ENCODE measurements around the gene LSS. TPM values are rescaled to one million over a fixed set of nuclear protein-coding genes. Genes with fewer than 3 reads are reported as not detected.

LSS gene
- polyA plus RNA-seq, 3 donors: 30.3 to 41.8 (median 34.3) TPM

DNA sequence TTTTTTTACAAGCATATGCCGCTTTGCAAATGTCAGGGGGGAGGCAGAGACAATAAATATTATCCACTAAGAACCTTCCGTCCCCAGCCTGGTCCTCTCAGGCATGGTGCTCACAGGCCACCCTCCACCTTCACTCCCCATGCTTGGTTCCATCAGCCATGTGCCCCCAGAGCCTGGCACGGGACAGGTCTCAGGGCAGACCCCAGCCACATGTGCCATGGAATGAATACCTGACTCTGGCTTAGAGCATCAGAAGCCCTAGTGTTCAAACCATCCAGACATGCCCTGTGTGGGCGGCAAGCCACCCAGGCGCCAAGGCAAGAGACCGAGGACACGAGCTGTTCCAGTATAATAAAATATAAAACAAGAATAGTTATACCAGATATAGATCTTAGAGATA lies 5.4 kb downstream of the LSS start:
- DNase-seq (ENCODE audit: extremely low read depth in 1 of 11, low read depth in 9 of 11, low spot score in 4 of 11): no peak

DNA sequence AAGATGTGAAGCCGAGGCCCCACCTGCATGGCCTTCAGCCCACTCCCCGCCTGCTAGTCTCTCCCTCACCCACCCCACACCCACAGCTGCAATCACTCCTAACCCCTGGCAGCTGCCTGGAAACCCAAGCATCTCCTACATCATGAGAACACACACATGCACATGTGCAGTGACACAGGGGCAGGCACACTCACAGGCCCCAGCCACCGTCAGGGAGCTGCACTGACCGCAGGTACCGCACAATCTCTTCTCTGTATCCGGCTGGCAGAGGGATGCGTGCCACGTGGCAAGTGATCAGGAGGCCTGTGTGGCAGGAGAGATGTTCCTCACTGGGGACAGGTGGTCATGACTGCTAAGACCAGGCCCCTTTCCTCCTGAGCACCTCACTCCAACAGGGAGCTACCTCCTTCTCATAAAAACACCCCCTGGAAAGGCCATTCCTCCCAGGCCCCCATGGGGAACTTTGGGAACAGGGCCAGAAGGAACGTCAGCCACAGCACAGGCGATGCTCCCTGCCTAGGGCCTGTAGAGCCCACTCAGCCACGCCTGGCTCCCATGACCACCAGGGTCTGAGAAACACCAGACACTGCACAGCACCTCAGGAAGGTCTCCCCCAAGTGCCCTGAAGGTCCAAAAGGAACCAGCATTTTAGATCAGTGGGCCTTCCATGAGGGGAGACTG lies 6.0 kb downstream of the LSS start:
- DNase-seq (ENCODE audit: extremely low read depth in 1 of 11, low read depth in 9 of 11, low spot score in 4 of 11): no peak

DNA sequence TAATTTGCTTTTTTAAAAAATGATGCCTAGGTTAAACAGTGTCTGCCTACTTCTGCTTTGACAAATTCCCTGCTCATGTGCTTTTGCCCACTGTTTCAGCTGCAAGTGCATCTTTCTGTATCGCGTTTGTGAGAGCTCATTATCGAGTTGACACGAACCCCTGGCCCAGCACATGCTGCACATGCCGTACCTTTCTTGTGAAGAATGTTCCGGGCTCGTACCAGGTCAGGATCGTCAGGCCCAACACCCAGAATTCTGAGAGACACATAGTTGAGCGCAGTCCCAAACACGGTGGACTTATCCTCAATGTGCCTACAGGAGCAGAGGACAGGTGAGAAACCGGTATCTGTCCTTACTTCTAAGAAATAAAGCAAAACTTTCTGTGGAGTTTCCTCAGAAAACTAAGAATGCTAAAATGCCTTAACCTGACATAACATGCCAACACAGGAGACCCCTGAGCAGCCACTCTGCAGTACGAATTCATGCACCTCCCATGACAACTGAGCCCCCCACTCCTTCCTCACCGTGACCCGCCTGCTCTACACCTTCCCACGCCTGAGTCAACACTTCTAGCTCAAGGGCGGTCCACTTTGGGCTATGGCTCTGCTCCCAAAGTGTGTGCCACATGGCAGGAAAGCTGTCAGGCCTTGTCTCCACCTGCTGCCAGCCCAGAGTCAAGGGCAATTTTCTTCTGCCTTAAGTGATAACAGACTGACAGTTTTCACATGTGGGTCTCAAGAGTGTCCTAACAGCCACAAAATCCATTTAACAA lies 6.7 kb downstream of the LSS start:
- DNase-seq (ENCODE audit: extremely low read depth in 1 of 11, low read depth in 9 of 11, low spot score in 4 of 11): no peak

DNA sequence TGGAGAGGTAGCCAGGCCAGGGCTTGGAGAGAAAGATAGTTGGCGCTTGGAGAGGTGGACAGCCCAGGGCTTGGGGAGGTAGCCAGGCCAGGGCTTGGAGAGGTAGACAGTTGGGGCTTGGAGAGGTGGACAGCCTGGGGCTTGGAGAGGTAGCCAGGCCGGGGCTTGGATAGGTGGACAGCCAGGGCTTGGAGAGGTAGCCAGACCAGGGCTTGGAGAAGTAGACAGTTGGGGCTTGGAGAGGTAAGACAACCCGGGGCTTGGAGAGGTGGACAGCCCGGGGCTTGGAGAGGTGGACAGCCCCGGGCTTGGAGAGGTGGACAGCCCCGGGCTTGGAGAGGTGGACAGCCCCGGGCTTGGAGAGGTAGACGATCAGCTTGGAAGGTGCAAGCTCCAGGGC lies 7.7 kb downstream of the LSS start:
- no peak for DNase-seq (ENCODE audit: extremely low read depth in 1 of 11, low read depth in 9 of 11, low spot score in 4 of 11)

DNA sequence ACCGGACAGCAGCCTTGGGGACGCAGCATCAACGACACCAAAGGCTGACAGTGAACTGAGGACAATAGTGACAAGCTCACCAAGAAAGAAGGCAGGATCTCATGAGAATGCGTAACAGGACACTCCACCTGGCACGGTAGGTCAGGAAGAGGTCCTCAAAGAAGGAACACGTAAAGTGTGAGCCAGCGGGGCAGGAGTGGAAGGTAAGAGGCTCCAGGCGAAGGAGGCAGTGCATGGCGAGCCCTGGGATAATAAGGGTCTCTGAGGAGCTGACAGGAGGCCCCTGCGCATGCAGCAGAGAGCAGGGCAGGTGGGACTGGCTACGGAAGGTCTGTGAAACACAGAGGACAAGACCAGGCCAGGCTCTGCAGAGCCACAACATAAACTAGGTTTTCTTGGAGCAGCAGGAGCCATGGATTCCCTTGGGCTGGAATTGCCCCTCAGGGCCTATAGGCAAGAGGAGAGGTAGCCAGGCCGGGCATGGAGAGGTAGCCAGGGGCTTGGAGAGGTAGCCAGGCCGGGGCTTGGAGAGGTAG lies 8.2 kb downstream of the LSS start:
- DNase-seq (ENCODE audit: extremely low read depth in 1 of 11, low read depth in 9 of 11, low spot score in 4 of 11): no peak

DNA sequence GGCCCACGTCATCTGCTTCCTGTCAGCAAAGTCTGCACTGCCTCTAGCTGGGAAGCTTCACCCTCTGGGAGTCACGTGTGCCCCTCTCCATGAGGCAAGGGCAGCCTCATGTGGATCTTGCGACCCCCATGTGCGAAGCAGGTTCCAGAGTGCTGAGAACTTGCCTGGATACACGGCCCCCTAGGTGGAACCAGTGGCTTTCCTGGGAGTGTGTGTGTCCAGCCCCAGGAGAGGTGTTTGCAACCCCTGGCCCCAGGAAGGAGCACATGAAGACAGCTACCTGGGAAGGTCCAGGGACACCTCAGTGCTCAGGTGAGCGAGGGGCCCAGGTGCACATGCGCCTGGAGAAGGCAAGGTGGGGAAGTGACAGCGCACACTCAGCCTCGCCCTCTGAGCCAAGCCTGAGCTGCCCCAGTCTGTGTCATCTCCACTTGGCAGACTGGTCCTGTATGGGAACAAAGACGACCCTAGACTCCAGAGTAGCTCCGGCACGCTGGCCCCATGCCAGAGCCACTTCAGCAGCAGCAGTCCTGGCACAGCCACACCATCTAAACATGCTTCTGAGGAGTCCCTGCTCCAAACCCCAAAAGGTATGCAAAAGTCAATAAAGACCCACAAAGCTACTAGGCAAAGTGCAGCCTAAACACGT lies 8.9 kb downstream of the LSS start:
- no peak for DNase-seq (ENCODE audit: extremely low read depth in 1 of 11, low read depth in 9 of 11, low spot score in 4 of 11)

DNA sequence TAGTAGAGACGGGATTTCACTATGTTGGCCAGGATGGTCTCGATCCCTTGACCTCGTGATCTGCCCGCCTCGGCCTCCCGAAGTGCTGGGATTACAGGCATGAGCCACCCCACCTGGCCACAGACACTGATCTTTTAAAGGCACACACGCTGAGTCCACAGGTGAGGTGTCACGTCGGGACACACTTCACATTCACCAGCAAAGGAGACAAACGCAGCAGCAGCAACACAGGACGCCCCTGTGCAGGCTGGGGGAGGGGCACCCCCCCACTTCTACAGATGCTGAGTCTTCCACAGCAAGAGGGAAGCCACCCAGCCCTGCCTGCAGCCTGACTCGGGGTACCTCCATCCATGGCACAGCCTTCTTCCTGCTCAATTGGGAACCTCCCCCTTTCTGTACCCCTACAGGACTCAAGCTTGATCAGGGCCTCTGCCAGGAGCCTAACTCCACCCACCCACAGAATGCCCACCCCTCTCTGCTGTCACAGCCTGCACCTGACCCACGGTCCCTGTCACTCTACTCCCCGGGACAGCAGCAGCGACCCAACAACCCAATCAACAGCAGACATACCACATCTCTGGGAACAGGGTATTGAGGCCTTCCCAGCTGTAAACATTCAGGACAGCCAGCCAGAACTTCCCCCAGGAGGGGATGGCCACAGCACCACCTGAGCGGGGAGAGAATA lies 9.5 kb downstream of the LSS start:
- DNase-seq (ENCODE audit: extremely low read depth in 1 of 11, low read depth in 9 of 11, low spot score in 4 of 11): no peak

DNA sequence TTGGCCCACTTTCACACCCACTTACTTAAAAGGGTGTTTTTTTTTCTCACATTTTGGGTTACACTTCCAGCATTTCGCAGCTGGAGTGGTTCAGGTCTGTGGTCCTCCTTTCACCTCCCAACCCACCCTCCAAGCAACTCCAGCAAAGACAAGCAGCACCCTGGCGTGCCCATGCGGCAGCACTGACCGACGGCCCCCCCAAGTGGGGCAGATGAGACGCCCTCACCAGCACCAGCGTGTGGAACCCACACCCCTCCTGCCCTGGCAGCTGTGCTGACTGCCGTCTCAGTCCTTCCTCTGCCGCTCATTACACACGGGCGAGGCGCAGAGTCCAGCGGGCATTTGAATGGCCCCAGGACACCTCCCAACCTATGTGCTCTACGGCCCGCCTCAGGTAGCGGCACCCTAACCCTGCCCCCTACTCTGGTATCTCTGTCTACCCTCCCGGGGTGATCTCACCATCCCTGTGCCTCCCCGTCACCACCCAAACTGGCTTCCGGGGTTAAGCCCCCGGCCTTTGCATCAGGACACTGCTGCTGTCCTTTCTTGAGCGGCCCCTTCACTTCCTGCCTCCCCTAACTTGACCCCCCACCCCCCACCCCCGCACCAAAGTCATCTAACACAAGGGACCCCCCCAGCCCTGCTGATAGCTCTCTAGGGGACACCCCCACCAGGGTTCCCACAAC lies 10.9 kb downstream of the LSS start:
- no peak for DNase-seq (ENCODE audit: extremely low read depth in 1 of 11, low read depth in 9 of 11, low spot score in 4 of 11)

DNA sequence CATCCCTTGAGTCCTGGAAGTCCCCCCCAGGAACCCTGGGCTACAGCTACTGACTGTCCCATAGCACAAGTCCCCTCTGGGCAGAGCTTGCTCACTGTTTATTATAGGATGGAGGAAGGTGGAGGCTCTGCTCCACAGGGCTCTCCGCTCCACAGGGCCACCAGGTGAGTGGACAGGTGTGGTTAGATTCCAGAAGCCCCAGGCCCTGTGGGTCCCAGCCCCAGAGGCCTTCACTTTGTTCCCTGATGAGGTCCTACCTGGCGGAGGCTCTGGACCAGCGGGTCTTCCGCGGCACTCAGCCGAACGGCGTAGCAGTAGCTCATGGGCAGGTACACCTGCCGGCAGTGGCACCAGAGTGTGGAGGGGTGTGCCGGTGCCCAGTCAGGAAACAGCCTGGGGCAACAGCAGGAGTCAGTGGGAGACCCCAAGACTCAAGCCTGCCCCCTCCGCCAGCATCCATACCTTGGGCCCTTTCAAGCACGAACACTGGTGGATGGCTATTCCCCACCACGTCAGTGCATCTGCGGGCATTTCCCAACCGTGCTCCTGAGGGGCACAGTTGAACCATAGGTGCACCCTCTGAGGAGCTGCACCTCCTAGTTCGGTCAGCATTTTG lies 12.3 kb downstream of the LSS start:
- DNase-seq (ENCODE audit: extremely low read depth in 1 of 11, low read depth in 9 of 11, low spot score in 4 of 11): no peak

DNA sequence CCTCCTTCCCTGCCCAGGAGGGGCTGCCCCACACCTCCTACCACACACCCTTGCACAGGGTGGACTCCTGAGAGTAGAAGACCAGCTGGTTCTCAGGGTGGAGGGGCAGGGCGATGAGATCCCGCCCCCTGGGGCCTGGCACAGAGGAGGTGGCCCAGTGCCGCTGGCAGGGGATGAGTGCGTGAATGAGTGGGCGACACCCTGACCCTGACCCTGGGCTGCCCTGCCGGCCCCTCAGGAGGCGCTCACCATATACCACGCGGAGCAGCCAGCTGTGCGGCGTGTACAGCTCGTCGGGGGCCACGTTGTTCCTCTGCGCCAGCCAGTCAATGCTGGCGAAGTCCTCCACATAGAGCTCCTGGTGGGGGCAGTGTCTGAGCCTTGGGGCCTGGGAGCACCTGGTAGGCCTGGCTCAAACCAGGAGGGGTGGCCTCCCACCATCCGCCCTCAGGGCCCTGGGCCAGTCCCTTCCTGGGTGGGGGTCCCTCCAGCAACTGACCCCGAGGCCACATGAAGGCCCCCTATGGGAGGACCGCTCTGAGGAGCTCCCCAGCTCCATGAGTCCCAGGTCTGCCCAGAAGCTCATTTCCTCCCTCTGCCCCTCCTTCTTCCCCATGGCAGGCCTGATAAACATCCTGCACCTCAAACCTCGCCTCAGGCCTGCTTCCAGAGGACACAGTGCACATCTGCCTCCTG lies 13.0 kb downstream of the LSS start:
- DNase-seq (ENCODE audit: extremely low read depth in 1 of 11, low read depth in 9 of 11, low spot score in 4 of 11): no peak

DNA sequence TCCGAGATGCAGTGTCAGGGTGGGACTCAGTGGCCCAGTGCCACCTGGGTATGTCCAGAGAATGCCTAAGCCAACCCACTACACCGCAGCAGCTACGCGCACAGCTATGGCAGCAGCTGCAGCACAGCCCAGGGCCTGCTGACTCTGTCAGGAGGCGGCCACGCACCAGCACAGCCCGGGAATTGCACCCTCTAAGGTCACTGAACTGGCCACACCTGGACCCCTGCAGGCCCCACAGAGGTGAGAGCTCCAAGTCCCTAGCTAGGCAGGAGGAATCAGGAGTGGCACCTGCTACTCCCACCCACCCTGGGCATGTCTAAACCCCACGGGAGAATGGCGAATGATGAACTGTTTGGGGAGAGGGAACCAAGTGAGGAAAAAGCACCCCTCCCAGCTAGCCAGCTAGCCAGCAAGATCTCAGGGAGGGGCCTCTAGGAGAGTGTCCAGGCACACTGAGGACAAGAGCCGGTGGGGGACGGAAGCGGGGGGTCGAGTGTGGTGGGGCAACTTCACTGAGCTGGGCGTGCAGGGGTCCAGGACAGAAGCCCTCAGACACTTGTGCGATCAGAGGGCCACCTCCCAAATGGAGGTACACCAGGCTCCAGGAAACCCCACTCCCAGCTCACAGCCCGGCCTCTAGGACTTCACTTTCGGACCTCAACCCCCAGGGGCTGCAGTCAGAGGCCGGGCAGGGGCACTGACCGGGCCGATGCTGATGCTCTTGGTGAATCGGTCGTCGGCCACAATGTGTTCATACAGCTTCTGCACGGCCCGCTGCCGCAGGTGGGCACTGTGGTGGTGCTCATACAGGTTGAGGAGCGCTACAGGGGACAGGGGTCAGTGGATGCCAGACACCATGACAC lies 13.9 kb downstream of the LSS start:
- no peak for DNase-seq (ENCODE audit: extremely low read depth in 1 of 11, low read depth in 9 of 11, low spot score in 4 of 11)

DNA sequence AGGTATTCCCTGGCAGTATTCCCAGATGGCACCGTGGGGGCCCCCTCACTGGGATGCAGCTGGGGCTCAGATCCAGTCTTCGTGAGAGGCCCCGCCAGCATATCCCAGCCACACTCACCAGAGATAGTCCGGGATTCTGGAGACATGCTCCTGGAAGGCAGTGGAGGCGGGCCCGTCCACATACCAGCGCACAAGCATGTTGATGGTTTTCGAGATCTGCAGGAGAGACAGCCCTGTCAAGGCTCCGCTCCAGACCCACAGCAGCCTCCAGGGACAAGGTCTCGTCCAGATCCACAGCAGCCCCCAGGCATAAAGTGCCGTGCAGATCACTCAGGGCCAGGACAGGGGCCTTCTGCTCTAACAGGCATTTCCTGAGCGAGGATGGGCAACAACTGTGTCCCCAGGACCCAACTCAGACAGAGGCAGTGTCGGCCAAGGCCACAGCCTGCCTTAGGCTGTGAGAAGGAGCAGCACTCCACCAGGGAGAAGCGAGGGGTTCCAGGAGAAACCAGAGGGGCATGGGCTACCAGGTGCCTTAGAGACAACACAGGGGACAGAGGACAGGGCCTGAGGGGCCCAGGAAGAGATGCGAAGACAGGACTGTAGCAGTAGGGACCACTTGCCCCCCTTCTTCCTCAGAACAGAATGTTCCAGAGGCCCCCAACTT lies 14.8 kb downstream of the LSS start:
- no peak for DNase-seq (ENCODE audit: extremely low read depth in 1 of 11, low read depth in 9 of 11, low spot score in 4 of 11)

DNA sequence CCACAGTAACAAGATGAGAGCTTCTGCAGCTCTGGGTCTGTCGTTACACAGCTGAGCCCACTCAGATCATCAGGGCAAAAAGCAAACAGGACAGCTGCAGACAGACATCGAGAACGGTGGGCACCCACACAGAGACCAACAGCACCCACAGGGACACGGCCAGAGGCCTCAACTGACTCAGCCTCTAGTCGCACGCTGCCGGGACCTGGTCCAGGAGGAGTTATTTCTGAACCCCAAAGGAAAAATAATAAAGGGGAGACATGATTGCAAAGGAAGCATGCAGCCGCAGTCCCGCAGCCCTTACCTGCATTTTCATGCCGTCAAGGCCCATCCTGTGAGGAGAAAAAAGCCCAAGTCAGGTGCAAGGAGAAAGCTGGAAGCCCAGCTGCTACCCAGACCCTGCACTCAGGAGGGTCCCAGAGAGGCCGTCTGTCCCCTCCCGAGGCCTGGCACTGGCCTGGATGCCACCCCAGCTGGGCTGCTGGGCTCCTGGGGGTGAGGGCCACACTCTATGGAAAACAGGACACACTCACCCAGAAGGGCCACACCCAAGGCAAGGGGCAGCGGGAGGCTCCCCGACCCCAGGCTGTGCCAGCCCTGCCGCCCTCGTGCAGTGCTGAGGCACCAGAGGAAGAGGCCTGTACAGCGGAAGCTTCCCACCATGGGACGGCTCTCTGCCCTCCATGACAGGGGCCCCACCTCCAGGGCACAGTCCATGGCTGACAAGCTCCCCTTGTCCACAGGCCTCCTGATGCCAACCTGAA lies 15.7 kb downstream of the LSS start:
- no peak for DNase-seq (ENCODE audit: extremely low read depth in 1 of 11, low read depth in 9 of 11, low spot score in 4 of 11)

DNA sequence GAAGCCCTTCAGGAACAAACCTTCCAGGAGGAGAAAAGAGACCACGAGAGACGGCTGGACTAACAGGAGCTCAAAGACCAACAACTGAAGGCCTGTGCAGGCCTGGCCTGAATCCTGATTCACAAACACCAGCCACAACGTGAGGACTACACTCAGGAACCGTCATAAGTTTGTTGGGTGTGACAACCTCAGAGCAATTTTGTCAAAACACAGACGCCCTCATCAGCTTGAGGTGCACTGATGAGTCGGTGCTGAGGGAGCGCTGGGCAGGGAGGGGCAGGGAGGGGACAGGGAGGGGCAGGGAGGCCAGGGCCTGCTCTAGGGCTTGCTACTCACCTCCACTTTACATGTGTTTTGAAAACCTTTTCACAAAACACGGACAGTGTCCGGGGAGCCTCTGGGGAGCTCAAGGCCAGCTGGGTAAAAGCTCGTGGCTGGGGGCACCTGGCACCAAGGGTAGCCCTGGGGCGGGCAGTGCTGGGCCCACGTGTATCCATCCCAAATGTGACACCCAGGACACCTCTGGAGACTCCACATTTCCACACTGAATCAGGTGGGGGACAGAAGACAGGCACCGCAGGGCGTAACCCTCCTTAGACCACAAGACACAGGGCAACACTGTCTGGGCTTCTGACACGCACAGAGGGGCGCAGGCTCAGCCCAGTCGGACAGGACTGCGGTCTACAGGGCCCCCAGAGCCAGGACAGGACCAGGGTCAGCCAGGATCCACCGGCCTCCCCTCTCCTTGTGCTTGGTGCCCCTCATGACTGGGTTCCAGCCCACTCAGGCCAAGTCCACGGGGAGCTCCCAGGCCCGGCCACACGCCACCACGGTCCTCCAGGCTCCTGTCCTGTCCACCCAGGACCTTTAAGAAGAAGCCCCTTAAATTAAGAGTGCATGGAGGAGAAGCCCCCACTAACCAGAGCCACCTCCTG lies 16.5 kb downstream of the LSS start:
- DNase-seq (ENCODE audit: extremely low read depth in 1 of 11, low read depth in 9 of 11, low spot score in 4 of 11): no peak

DNA sequence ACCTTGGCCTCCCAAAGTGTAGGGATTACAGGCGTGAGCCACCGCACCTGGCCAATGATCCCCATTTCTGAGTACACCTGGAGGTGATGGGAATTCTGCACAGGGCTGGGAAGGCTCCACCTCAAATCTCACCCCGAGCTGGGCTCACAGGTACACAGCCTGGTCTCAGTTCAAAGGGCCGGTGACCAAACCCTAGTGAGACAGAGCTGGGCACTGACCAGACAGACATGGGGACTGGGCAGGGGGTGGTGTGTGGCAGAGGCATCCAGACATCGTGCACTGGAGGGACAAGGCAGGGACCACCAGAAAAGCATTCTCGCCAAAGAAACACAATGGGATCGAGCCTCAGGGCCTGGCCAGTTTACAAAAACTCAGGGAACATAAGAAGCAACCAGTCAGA lies 17.2 kb downstream of the LSS start:
- no peak for DNase-seq (ENCODE audit: extremely low read depth in 1 of 11, low read depth in 9 of 11, low spot score in 4 of 11)
